Erythroblast (primary cell): ENCODE data around the gene KRT8.

Experiments
- DNase-seq, 2 experiments: peaks; one replicate each; lab custom pipeline; 2025; lab: John Stamatoyannopoulos, UW
- GATA1 ChIP-seq: IDR thresholded peaks from 2 replicates; pipeline ENCODE4 v1.6.1; 2011; ENCODE audit warnings: low read depth, mild to moderate bottlenecking, control low read depth, low read length, moderate library complexity
- POLR2A ChIP-seq: IDR thresholded peaks from 2 replicates; pipeline ENCODE4 v1.6.1; 2011; ENCODE audit warnings: mild to moderate bottlenecking, low read length

The KRT8 gene

DNA sequence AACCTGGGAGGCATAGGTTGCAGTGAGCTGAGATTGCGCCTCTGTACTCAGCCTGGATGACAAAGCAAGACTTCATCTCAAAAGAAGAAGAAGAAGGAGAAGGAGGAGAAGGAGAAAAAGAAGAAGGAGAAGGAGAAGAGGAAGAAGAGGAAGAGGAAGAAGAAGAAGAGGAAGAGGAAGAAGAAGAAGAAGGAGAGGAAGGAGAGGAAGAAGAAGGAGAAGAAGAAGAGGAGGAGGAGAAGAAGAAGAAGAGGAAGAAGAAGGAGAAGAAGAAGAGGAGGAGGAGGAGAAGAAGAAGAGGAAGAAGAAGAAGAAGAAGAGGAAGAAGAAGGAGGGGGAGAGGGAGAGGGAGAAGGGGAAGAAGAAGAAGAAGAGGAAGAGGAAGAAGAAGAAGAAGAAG, 12.9 kb upstream of the KRT8 start:
- DNase-seq: no peak
- TF ChIP-seq POLR2A (no peak), GATA1 (no peak)

DNA sequence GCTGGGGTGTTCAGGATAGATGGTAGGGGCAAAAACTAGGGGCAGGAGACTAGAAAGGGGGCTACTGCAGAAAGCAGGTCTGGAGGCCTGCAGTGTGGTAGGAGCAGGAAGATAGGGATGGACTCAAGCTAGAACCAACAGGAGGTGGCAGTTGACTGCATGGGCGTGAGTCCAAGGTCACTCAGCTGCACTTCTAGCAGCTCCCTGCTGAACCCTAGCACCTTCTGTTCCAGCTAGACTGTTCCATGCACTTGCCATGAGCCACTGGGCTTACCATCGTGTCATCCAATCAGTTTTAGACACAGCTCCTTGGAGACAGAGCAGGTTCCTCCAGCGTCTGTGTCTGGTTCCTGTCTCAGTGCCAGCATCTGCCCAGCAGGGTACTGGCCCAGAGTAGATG, 11.3 kb upstream of the KRT8 start:
- no peak for TF ChIP-seq GATA1
- no peak for DNase-seq

DNA sequence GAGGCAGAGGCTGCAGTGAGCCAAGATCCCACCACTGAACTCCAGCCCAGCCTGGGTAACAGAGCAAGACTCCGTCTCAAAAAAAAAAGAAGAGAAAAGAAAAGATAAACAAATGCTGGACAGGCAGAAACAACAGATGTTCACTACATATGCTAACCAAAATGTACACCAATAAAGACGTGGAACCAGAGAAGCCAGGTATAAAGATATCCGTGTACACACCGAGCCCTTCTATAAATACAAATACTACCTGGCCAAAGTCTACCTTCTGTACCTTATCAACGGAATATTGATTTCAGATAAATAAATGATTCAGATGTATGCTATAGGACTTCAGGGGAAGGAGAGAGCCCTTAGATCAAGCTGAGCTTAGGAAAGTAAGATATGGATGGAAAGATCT, 10.8 kb upstream of the KRT8 start:
- TF ChIP-seq GATA1 (no peak), POLR2A (no peak)
- DNase-seq: no peak

DNA sequence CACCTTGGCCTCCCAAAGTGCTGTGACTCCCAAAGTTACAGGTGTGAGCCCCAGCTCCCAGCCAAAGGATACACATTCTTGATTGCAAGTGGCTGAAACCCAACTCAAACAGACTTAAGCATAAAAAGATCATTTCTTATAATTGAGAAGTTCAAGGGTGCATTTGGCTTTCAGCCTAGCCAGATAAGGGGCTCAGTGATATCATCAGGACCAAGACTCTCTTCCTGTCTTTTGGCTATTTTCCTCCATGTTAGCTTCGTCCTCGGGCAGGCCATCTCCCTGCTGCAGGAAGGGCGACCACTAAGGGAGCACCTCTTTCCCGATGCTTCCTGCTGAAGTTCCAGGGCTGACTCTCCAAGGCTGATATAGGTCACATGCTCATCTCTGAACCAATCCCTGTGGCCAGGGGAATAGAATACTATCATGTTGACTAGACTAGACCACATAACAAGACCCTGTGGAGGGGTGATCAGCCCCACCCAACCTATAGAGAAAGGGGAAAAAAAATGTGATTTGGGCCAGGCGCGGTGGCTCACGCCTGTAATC, 9.8 kb upstream of the KRT8 start:
- TF ChIP-seq GATA1 (no peak), POLR2A (no peak)
- no peak for DNase-seq

DNA sequence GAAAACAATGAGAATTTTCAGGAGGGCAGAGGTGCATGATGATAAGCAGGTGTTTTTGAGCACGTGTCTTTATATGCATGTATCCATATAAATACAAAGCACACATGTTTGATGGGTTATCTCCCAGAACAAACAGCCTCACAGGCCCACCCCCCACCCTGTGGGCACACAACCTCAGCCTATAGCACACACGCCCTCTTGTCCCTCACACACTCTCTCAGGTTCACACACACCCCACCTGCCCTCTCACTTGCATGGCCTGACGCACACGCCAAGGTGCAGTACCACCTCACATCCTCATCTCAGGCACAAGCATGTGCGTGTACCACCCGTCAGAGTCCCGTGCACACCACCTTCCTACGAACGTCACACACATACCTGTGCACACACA, 8.6 kb upstream of the KRT8 start:
- DNase-seq: no peak
- no peak for TF ChIP-seq GATA1
- TF ChIP-seq POLR2A: no peak

DNA sequence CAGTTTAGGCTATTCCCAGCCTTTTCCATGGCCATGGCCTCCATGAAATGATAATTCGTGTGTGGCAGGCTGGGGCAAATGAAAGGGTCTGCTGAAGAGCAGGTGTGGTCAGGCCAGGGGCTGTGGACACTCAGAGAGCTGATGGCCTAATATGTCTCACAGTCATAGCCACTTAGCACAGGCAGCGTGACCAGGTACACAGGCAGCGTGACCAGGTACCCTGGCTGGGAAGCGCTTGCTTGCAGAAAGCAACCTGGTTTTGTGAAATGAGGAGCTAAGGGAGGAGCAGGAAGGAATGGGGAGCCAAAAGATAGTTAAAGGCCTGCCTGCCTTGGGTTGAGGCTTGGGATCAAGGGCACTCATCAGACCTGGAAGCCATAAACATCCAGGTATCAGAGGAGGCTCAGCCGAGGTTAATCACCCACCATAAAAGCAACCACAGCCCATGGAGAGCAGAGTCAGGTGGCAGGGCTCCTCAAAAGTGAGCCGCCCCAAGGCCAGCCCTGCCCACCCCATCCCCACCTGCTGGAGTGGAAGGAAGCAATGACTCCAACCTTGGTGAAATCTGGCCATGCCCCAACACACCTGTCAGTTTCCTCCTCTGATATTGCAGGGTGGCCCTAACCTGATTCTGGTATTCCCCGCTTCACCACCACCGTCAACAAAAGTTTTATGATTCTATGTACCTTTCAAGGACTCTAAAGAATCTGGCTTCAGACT, 8.0 kb upstream of the KRT8 start:
- TF ChIP-seq POLR2A (no peak), GATA1 (no peak)
- DNase-seq: no peak

DNA sequence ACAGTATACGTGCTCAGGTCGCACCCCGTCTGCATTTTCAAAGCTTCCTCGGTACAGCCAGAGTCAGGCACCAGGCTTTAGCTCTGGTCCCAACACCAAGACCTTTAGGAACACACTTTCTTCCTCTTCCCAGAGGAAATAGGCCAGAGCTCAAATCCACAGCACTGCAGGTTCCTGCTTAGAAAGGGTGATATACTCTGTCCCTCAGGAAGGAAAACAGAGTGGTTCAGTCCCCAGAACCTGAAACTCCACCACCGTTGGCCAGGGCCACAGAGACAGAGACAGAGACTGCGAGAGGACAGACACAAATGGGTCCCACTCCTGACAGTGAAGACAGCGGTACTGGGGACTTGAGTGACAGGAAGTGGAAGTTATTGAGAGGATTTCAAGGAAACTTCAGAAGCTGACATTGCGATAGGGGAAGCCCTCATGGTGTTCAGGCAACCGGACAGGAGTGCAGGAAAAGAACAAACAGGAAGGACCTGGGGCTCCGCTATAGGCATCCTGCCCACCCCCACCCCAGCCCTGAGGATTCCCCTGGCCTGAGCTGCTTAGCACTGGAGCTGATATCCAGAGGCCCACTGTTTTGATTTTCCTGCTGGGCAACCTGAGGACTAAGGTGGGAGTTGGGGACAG, 5.5 kb upstream of the KRT8 start:
- no peak for DNase-seq
- TF ChIP-seq GATA1: no peak
- no peak for TF ChIP-seq POLR2A

DNA sequence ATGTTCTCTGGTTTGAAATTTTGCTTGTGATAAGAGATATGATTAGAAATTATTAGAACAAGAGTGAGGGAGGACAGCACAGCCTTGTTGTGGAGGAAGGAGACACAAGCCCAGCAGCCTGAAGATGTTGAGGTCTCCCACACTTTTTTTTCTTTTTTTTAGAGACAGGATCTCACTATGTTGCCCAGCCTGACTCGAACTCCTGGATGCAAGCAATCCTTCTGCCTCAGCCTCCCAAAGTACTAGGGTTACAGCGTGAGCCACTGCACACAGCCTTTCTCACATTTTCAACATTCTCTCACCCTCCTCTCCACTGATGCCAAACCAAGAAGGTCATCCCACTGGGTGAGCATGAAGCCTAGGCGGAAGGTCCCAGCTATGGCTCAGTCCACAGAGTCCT, 4.9 kb upstream of the KRT8 start:
- no peak for DNase-seq
- TF ChIP-seq GATA1 (no peak), POLR2A (no peak)

DNA sequence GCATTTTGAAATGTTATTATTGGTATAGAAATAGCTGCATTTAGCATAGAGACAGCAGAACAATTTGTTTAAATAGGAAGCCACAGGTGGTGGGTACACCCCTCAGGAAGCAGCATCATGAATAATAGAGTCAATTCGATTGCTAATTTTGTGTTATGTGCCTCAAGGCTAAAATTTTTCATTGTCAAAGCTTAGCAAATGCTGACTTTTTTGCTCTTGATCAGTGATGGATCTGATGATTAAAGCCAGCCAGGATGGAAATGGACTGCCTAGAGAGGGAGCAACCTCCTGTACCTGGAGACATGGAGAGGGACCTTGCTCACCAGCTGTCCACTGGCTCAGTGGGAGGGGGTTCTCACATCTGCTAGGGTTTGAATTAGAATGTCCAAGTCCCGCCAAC, 4.5 kb upstream of the KRT8 start:
- no peak for DNase-seq
- TF ChIP-seq GATA1 (no peak), POLR2A (no peak)

DNA sequence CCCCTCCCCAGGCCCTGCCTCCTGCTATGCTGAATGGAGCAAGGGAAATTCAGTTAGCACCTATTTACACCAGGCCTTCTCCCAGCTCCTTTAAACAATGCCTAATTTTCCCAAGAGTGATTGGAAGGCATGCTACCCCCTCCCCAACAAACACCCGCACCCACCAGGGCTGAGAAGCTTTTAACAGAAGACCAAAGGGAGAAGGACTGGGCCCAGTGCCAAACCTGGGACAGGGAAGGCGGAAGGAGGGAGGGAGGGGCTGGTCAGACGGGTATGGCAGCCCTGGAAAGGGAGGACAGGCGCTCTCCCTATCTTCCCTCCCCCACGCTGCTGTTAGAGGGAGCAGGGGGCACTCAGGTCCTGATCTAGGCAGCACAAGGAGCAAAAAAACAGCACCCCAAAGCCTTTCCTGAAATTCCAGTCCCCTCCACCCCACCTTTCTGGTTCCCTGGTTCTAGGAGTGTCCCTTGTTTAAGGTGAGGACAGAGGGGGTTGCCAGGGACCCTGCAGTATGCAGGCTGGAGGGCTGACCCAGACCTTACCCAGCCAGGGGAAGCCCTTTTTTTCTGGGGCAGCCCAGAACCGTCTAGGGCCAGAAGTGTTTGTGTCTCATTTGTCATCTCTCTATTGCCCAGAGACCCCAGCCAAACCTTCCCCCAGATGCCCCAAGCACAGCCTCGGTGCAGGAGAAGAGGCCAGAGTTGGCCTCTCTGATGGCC, 2.4 kb upstream of the KRT8 start:
- TF ChIP-seq GATA1: no peak
- DNase-seq: no peak

DNA sequence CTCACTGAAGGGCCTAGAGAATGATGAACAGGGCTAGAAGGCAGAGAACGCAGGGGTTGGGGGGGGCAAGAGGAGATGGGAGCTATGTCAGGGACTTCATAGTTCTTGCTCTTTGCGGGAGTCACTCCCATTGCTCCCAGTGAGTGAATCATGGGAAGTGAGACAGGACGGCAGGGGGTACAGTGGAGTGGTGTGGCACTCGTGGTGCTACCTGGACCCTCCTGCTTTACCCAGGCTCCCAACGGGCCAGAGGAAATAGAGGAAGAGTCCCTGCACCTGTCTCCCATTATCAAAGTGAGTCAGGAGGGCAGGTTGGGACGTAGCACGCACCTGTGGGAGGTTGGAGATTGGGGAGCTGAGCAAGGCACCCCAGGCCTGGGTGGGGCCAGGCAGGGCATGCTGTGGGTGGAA, 1.3 kb upstream of the KRT8 start:
- no peak for DNase-seq
- TF ChIP-seq GATA1: no peak
- no peak for TF ChIP-seq POLR2A

DNA sequence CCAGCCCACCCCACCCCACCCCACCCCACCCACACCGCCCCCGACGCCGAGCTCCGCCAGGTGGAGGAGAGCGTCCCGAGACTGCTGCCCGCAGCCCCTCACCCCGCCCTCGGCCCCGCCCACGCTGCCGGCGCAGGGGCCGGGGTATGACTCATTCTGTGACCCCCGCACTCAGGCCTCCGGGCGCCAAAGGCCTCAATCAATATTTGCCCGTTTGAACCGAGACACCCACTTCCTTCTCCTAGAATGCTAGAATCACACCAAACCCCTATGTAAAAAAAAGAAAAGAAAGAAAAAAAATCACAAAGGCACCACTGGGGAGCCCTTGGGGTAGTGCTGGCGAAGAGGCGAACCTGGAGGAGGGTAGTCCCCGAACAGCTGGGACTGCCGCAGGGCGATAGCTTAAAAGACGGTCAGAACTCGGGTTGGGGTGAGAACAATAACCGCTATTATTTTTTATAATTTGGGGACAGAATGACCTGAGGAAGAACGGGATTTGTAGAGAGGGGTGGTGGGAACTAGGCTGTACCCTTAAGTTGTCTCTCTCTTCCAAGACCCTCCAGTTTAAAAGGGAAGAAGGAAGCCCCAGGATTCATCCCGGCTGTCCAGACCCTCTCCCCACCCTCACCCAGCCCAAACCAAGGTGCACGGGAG, 894 bp downstream of the KRT8 start:
- no peak for DNase-seq
- TF ChIP-seq GATA1 (no peak), POLR2A (no peak)

DNA sequence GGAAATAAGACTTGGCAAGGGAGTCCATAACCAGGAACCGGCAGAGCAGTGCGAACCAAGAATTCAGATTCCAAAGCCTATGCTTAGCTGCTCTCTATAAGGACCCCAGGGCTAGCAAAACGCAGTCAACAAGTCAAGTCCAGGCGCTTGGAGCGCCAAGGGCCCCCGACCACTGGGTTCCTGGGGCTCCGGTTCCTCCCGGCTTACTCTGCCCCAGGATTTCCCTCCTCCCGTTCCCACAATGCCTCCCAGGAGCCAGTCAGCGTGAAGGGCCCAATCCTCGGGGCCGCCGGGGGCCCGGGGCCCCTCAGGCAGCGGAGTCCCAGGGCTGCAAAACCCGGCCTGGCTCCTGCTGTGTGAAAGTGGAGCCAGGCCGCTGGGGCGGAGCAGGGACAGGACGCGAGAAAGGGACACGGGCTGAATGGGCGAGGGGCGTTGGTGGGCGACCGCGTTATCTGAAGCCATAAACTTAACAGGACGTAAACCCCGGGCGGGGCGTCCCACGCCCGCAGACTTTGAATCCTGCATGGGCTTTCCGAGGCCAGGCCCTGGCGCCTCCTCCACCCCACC, 1.5 kb downstream of the KRT8 start:
- DNase-seq: peak; percentile 65 to 68
- TF ChIP-seq GATA1 (no peak), POLR2A (no peak)
